PFSK-1 (cell line): Measurements from ENCODE around the gene PIEZO2.

Experiments
- POLR2AphosphoS5 ChIP-seq: IDR thresholded peaks from 2 replicates; pipeline ENCODE4 v1.6.1; 2012; ENCODE audit warnings: low read depth, mild to moderate bottlenecking, control low read depth, low read length, moderate library complexity
- TF ChIP-seq, protein P1 (sequence below), 2 experiments: IDR thresholded peaks; 2 replicates each; pipeline versions ENCODE4 v1.6.1 to v1.8.0; 2011 to 2012; ENCODE audit warnings: low read depth in 2 of 2, low read length in 2 of 2, control low read depth in 1 of 2, inconsistent platforms in 1 of 2, mild to moderate bottlenecking in 1 of 2, moderate library complexity in 1 of 2; ENCODE audit not compliant: insufficient read depth in 1 of 2

DNA sequence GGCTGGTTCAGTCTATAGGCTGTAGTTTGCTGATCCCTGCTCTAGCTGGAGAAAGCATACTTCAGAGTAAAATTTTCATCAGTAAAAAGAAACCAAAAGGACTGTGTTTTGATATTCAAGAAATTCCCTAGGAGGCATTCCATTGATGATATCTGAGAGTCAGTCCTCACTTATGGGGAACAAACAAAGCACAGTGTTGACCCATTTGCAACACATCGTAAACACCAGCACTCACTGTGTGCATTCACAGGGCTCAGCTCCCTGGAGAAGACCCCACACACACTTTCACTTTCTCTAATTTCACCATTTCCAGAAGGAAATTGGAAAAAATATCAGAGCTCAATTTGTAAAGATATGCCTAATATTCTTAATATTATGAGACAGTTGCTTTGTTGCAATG lies 147.1 kb downstream of the PIEZO2 start:
- TF ChIP-seq, protein P1, sequence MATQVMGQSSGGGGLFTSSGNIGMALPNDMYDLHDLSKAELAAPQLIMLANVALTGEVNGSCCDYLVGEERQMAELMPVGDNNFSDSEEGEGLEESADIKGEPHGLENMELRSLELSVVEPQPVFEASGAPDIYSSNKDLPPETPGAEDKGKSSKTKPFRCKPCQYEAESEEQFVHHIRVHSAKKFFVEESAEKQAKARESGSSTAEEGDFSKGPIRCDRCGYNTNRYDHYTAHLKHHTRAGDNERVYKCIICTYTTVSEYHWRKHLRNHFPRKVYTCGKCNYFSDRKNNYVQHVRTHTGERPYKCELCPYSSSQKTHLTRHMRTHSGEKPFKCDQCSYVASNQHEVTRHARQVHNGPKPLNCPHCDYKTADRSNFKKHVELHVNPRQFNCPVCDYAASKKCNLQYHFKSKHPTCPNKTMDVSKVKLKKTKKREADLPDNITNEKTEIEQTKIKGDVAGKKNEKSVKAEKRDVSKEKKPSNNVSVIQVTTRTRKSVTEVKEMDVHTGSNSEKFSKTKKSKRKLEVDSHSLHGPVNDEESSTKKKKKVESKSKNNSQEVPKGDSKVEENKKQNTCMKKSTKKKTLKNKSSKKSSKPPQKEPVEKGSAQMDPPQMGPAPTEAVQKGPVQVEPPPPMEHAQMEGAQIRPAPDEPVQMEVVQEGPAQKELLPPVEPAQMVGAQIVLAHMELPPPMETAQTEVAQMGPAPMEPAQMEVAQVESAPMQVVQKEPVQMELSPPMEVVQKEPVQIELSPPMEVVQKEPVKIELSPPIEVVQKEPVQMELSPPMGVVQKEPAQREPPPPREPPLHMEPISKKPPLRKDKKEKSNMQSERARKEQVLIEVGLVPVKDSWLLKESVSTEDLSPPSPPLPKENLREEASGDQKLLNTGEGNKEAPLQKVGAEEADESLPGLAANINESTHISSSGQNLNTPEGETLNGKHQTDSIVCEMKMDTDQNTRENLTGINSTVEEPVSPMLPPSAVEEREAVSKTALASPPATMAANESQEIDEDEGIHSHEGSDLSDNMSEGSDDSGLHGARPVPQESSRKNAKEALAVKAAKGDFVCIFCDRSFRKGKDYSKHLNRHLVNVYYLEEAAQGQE (IDR thresholded peaks at IDR 0.05; ENCODE audit: insufficient read depth in 1 of 2, low read depth in 2 of 2, low read length in 2 of 2): no peak
- TF ChIP-seq POLR2AphosphoS5: no peak
